SW 1271 (cell line): ENCODE measurements around the gene EML4.
"Not testable (repeated sequence)": the region's sequence is repeated elsewhere in the genome, so short reads cannot be mapped to it uniquely, and the experiment has no call there.

Source experiments
- DNase-seq, 2 experiments: peaks; one replicate each; lab custom pipeline; 2025; lab: John Stamatoyannopoulos, UW

The EML4 gene

DNA sequence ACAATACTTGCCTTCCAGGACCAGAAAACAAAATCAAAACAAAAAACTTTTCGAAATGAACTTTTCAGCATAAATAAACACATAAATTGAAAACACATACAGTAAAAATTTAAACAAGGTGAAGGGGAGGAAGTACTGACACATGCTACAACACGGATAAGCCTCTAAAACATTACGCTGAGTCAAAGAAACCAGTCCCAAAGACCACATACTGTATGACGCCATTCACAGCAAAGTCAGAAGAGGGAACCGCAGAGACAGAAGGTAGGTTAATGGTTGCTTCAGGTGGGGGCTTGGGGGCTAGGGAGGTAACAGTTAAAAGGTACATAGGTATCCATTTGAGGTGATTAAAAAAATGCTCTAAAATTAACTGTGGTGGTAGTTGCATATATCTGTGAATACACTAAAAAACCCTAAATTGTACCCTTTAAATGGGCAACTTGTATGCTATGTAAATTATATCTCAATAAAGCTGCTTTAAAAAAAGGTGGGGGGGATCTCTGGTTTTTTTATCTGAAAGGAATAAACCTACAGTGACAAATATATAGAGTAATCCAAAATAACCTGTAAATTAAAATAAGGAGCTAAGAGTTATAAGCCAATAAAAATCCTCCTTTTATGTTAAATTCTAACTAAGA, 184.8 kb downstream of the EML4 start:
- DNase-seq = no peak

DNA sequence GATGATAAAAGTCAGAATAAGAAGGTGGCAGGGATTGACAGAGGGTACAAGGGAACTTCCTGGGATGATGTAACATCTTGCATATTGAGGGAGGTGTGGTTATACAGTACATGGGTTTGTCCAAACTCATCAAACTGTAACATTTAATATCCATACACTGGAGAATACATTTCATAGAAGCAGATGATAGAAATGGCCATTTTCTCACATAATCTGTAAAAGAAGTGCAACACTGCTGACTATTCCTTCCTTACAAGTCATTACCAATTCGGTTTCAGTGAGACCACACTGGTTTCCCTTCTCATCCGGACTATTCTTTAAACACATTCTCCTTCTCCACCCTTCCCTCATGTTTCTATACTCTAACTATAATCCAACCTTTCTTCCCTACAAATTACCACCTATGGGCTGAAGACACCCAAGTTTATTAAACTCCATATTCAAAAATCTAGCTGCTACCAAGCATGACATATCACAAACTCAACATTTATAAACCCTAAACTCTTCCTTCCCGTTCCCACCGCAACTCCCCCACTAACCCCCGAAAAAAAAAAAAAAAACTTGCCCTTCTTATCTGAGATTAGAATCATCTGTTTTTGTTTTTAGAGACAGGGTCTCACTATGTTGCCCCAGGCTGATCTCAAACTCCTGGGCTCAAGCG, 190.3 kb downstream of the EML4 start:
- DNase-seq = no peak

DNA sequence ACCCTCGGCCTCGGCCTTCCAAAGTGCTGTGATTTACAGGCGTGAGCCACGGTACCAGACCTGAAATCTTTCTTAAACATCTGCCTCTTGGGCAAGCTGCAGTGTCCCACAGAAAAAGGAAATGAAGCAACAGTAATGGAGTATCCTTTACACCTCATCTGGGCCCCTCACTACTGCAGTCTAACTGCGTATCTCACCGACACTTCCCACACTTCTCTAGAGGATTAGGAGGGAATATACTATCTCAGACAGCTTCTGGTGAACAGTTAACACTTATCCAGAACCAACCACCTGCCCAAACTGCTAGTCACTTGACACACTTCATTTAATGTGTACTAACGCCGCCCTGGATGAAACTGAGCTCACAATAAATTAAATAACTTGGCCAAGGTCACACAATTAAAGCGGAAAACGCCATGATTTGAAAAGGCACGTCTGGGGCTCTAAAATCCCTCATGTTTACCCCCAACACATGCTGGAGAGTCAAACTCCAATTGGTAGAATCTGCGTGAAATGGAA, 190.9 kb downstream of the EML4 start:
- DNase-seq = no peak

DNA sequence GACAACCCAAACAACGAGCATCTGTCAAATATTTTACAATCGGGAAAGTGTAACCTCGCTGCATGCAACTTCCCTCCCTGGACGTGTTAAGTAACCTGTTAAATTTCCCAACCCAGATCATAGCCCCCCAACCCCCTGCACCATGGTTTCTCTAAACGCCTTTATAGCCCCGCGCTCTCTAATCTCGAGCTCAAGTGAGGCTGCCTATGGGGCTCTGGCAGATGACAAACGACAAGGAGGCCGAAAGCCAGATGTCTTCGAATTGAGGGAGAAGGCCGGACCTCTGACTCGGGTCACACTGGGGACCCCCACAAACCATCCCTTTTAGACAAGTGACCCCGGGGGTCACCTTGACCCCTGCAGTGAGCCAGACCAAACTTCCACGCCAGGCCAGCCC, 191.3 kb downstream of the EML4 start:
- no peak for DNase-seq

DNA sequence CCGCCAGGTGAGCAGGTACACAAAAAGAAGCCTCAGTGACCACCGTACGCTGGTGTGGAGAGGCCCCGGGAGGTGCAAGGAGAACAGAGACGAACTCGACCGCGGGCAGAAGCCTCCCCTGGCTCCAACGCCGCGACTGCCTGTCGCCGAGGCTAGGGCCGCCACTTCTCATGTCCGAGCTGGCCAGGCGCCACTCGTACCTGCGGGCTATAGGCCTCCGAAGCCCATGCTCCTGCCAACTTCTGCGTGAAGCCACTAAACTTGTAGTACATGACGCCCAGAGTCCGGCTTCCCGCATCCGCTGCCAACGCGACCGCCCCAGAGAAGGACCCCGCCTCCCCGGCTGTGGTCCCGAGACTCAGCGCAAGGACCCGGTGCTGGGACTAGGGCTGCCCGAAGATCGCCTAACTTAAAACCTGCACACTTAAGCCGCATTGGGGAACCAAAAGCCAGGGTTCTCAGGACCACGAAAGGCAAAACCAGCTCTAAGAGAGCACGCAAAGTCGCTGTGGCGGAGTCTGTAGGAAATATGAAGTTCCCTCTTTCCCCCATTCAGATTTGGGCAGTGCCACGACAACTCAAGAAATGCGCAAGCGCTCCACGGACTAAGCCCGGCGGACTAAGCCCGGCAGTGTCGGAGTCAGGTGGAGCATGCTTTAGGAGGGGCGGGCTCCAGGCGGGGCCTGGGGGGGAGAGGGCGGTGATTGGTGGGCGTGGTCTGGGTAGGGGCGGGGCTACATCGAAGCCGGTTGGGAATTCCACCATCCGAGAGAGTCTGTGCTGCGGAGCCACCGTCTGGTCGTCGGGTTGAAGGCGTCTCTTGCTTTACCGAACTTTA, 192.0 kb downstream of the EML4 start, which contains the start of gene COX7A2L:
Gene COX7A2L, minus strand, starts transcription at position 328 of the 838 bp plus-strand sequence. Its CDS starts 56 bp downstream, at position 272.
- DNase-seq = peak; percentile 93 to 98

DNA sequence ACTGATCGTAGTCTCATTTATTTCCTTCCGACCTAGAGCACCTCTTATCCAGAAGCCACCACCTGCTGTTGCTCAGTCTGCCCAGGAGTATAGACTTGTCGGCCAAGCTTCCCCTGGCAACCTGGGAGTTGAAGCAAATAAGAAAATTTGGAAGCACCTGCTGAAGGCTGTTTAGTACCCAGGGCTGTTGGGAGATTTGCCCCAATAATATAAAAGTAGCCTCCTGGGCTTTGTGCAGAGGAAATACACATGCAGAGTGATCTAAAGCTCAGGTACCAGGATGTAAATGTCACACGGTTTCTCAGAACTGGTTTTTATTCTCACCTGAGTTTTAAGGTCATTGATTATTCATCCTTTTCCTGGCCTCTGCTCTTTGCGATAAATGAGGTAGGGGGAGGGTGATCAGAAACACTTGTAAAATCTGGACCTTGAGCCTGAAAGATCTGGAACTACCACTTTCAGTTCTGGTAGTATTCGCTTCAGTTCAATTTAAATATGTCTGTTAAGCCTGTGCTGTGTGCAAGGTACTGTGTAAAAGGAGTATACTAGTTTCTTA, 192.7 kb downstream of the EML4 start:
- no peak for DNase-seq

DNA sequence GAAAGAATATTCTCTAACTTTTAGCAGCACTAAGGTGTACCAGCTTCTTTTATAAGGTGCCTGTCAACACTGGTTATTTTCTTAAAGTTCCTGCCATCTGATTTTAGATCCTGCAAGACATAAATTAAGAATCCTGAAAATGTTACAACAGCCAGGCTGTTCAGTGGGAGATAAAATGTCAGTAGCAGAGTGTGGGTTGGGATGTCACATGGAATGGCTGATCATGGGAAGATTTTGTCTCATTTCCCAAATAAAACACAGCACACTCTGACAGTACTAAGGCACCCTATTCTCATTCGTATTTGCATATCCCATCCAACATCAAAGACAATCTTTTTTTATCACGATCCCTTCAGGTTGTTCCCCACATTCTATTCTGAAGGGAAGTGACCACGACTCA, 194.3 kb downstream of the EML4 start:
- DNase-seq = no peak

DNA sequence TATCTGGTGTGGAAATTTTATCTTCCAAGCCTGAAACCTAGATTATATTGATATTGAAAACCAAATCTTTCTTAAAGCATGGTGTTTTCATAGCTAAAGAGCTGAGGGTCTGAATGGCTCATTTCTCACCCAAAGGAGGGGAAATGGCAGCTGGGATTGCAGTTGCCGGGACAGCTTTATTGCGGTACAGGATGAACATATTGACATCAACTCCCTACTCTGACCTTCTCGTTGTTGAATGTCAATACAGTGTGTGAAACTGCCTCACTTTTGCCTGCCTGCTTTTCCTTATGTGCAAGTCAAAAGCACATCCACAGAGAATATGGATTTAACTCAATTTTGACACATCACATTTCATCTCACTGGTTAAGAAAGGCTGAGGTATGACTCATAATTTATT, 195.5 kb downstream of the EML4 start:
- DNase-seq = no peak

DNA sequence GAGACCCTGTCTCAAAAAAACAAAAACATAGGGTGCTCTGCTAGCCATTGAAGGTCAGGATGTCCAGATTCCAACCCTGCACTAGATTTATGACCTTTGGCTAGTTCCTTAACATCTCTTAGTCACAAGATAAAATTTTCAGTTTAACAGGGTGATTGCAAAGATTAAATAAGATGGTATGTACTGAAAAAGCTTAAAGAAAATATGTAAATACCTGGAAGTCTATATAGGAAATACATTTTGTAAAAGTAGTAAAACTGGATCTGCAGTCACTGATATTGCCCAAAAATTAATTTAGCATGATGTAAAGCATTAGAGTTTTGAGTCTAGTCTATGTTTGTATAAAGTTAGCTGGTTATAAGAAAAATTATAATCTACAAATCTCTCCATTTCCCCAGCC, 197.3 kb downstream of the EML4 start:
- no peak for DNase-seq

DNA sequence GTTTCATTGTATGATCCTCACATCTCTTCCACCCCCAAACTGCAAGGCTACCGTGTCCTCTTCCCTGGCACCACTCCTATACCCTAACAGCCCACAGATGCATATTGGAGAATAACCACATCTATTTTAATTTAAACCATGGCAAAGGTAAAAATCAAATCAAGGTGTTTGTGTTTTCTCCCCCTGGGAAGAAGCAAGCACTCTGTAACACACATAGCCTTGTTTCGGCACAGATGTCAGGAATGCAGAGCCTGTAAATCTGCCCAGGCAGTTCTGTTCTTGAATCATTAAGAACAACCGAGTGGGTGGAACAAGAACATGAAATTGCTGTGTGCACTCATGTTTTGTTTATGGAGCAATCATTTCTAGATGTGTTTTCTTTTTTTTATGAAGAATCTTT, 198.7 kb downstream of the EML4 start:
- DNase-seq = no peak

DNA sequence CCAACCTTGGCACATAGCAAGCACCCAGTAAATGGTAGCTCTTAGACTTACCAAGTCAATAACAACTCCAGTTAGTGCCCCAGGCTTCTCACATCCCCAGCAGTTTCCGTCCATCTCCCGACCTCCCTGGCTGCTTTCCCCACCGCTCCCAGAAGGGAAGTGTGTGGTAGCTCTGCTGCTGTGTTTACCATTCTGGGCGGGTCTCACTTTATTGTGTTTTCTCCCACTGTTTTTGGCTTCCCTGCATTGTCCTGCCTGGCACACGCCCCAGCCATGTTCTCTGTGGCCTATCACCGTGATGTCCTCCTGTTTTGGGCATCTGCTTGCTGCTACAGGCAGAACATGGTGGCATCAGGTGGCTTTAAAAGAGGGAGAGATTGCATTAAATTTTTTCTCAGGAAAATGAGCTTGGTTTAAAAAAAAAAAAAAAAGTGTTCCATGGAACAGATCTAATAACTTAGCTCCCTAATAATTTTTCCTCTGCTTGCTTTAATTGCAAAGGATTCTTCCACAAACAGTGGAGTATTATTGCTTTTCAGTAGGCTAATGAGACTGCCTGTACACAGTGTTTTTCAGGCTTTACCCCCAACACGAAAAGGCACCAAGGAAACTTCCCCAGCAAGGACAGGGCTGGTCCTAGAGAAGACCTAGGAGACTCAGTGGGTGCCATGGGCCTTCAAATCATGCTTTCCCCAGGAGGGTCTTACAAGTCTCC, 199.8 kb downstream of the EML4 start:
- no peak for DNase-seq

DNA sequence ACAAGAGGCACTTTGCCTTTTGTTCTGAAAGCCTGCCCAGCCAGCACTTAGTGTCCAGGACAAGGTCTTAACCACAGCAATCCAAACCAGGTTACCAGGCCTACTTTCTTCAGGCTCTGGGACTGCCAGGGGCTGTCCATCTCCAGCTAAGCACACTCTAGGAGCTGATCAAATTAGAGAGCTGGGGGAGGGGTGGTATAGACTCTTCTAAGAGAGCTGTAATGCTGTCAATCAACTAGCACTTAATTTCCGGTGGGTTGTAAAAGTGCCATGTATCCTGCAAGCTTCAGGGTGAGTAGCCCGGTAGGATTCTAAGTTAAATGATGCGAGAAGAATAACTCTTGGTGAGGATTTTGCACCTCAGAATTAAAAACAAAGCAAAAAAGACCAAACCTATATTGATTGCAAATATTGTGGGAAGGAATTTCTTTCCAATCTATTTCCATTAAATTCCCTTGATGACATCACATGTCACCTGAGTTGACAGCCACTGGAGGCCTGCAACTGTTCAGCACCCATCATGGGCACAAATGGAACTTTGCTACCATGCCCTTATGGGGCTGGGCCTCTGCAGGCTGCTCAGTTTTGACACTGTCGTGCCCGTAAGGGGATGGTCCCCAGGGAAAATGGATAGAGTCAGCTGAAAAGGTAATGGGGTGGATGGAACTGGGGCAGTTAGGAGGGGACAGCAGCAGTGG, 200.5 kb downstream of the EML4 start:
- DNase-seq = no peak

DNA sequence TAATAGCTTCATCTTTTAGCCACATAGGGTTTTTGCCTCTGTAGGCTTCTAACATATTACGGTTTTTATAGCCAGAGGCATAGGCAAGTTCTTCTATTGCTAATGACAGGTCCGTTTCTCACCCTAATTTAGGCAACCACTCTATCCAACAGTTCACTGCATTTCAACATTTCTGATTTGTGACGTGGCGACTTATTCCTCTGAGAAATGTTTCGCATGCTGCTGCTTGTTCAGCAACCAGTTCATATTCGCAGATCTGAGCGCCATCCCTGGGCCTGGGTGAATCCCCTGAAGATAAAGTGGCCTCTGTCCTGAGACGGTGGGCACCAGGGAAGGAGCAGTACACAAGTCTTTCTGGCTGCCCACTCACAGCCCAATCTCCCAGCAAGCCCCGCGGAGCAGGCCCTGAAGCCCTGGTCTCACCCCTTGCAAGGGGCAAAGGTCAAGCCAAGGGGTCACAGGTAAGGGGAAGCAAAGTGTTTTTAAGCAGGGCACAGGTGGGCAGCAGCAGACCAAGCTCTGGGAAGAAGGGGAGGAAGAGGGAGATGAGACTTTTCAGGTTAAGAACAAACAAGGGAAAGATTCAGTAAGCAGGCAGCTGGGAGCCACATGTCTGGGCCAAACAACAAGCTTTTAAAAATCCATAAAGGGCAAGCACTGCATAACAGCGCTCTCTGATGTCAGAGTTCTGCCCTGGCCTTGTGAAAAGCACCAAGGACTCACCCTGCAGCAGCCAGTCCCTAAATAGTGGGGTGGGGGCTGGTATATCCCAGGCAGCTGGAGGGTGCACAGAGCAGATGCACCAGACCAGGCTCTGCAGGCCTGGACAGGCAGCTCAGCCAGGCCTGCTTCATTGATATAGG, 202.7 kb downstream of the EML4 start:
- DNase-seq = no peak

DNA sequence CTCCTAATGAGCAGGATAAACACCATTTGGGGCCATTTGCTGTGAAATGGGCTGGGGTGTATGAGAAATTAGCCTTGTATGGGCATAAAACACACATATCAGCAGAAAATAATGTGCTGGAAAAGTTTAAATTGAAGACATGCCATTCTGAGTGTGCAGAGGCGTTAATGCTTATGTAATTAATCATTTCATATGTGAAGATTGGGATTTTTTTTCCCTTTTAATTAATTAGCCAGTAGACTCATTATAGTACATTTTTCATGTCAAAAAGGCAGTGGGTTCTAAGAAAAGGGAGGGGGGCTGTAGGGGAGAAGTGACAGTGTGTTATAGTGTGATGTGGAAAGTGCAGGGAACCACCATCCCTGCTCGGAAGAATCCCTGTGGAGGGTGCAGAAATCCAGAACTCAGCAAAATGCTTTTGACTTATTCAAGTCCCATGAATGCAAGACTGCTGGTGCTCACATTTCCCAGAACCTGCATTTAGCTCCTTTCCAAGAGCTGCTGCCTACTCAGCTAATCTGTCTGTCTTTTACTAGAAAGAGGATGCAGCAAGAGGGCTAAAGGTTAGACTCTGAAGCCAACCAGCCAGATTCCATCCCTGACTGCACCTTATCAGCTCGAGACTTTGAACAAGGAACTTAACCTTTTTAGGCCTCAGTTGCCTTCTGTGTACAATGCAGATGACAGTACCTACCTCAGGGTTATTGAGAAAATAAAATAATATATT, 203.5 kb downstream of the EML4 start:
- DNase-seq = no peak

DNA sequence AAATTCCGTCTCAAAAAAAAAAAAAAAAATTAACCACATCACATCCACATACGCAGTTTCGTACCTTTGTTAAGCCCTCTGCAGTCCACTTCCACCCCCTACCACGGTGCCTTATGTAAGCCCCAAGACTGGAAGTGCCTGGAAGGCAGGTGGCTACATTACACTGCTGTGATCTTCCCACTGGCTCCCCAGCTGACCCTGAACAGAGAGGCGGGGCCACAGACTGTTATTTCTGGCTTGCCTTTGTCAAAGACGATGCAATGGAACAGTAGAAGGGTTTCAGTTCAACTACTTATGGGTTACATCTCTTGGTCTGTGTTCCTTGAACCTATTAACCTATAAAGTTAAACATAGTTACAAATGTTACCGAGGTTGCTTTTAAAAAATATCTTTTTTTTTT, 207.6 kb downstream of the EML4 start:
- DNase-seq = no peak

DNA sequence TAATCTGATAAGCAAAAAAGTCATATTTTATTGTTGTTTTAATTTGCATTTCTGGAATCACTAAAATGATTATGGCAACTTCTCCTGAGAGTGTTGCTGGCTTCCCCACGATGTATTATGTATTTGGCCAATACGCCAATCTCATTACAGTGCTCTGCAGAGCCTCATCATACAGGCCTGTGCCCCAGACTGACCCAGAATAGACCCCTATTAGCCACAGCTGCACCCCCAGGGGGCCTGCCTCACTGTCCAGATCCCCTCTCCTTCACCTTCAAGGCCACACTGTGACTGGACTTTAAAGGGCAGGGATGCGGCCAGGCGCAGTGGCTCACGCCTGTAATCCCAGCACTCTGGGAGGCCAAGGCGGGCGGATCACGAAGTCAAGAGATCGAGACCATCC, 209.3 kb downstream of the EML4 start:
- DNase-seq = no peak

DNA sequence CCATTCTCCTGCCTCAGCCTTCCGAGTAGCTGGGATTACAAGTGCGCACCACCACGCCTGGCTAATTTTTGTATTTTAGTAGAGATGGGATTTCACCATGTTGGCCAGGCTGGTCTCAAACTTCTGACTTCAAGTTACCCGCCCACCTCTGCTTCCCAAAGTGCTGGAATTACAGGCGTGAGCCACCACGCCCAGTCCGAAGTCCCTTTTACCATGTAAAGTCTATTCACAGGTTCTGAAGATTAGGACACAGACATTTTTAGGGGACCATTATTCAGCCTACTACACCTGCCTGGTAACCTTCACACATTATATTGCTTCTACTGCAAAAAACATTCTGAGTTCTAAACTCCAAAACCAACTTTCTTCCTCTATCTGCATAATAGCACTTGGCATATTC, 210.9 kb downstream of the EML4 start:
- DNase-seq = not testable (repeated sequence)

DNA sequence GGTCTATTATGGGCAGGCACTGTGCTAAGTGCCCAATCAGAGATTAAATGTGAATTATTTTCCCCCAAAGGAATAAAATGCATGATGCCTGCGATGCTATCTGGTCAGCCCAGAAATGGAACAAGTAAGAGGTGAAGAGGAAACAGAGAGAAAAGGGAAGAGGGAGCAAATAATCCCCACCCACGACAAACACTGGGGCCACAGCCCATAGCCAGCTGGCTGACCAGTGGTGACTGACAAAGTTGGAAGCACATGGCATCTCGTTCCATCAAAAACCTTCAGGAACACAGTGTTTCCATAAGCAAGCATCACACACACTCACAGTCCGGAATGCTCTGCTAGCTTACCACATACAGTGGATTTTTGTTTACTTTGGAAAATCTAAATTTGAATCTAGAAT, 213.0 kb downstream of the EML4 start:
- DNase-seq = no peak
